ENCODE results near the gene ABI2. TPM values are rescaled to one million over a fixed set of nuclear protein-coding genes. Genes with fewer than 3 reads are reported as not detected.
"Not testable (repeated sequence)": the region's sequence is repeated elsewhere in the genome, so short reads cannot be mapped to it uniquely, and the experiment has no call there.

The ABI2 gene
- total RNA-seq, 5 donors from 2014 or later (not counting 1 experiment from before 2014, with no cell fraction given), result 22.3 to 29.4 (median 26.7) TPM

DNA sequence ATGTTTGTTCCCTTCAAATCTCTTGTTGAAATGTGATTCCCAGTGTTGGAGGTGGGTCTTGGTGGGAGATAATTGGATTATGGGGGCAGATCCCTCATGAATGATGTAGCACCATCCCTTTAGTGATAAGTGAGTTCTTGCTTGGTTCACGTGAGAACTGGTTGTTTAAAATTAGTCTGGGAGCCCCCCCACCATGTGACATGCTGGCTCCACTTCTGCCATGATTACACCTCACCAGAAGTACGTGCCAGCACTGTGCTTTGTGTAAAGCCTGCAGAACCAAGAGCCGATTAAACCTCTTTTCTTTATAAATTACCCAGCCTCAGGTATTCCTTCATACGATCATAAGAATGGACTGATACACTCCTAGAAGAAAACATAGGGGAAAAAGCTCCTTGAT lies 10.1 kb downstream of the ABI2 start:
- Histone ChIP-seq H3K27ac (ENCODE audit: low read length) (no peak overlapping the region), H3K4me1 (ENCODE audit: control insufficient read depth in 1 of 2, extremely low read depth in 1 of 2, insufficient read depth in 2 of 2, low read length in 2 of 2) (no peaks in the 10 kb centered on the region), H3K4me3 (ENCODE audit: control insufficient read depth in 1 of 2, extremely low read depth in 1 of 2, low read length in 1 of 2) (no peak overlapping the region), H3K9me3 (no peaks in the 10 kb centered on the region), H3K27me3 (replicated peaks in 1 of 2; ENCODE audit: control insufficient read depth in 2 of 2, extremely low read depth in 1 of 2, insufficient read depth in 2 of 2, low read length in 1 of 2) (no peaks in the 10 kb centered on the region), H3K36me3 (ENCODE audit: control insufficient read depth in 2 of 2, extremely low read depth in 1 of 2, insufficient read depth in 1 of 2, low read length in 1 of 2) (no peaks in the 10 kb centered on the region)
- H3K4me3 Mint-ChIP-seq, result no peak overlapping the region
- DNase-seq (no peak), ATAC-seq (replicated peaks in 1 of 4) (no peak)
- POLR2A ChIA-PET, result interaction anchor here in 1 of 2 donors (0.7 kb wide), 1 partner anchor 10 kb away, joined by 6 read pairs; the partner anchor contains the start of gene ABI2
- WGBS (ENCODE audit: insufficient coverage), result no CpG with 5 or more reads among the region's 4 CpGs
- H3K27me3 Mint-ChIP-seq, result no peaks in the 10 kb centered on the region
- peaks cover 26% of the 10 kb centered on the region for H3K36me3 Mint-ChIP-seq
- CTCF ChIA-PET, result no interaction called here
- H3K27ac Mint-ChIP-seq, result no peak overlapping the region
- H3K4me1 Mint-ChIP-seq, result peaks cover 2 to 5% (median 3%) of the 10 kb centered on the region in 3 donors
- H3K9me3 Mint-ChIP-seq, result no peaks in the 10 kb centered on the region

DNA sequence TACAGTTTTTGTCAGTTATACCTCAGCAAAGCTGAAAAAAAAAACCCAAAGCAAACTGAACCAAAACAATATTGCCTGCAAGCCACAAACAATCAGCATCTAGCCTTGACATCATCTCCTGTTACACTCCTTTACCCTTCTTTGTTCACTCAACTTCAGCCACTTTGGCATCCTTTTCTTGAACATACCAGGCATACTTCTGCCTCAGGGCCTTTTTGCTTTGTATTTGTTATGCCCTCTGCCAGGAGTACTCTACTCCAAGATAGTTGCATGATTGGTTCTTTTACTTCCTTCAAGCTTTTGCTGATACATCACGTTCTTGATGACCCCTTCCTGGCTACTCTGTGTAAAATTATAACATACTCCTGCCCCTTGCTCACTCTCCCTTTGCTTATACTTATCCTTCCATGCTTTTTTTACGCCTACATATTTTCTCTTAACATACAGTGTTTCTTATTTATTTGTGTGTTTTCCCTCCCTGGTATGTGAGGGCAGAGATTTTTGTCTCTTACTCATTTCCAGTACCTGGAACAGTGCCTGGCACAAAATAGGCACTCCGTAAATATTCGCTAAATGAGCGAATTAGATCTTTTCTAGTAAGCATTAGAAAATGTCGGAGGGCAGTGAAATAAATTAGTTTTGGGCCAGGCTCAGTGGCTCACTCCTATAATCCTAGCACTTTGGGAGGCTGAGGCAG lies 12.7 kb downstream of the ABI2 start:
- H3K27me3 ChIP-seq (replicated peaks in 1 of 2; ENCODE audit: control insufficient read depth in 2 of 2, extremely low read depth in 1 of 2, insufficient read depth in 2 of 2, low read length in 1 of 2), result no peaks in the 10 kb centered on the region
- no peaks in the 10 kb centered on the region for H3K27me3 Mint-ChIP-seq
- H3K36me3 Mint-ChIP-seq, result peaks cover 31% of the 10 kb centered on the region
- H3K4me3 ChIP-seq (ENCODE audit: control insufficient read depth in 1 of 2, extremely low read depth in 1 of 2, low read length in 1 of 2), result no peak overlapping the region
- POLR2A ChIA-PET, result no interaction called here
- no peak overlapping the region for H3K27ac ChIP-seq (ENCODE audit: low read length)
- H3K4me1 Mint-ChIP-seq, result peaks cover 1 to 5% (median 2%) of the 10 kb centered on the region in 3 donors
- H3K4me1 ChIP-seq (ENCODE audit: control insufficient read depth in 1 of 2, extremely low read depth in 1 of 2, insufficient read depth in 2 of 2, low read length in 2 of 2), result no peaks in the 10 kb centered on the region
- no peaks in the 10 kb centered on the region for H3K9me3 Mint-ChIP-seq
- H3K27ac Mint-ChIP-seq, result no peak overlapping the region
- DNase-seq, result no peak
- H3K4me3 Mint-ChIP-seq, result no peak overlapping the region
- H3K9me3 ChIP-seq, result no peaks in the 10 kb centered on the region
- ATAC-seq (replicated peaks in 1 of 4), result no peak
- 92% methylated on average over 2 of the region's 6 CpGs for WGBS (ENCODE audit: insufficient coverage)
- CTCF ChIA-PET, result no interaction called here
- peaks cover 3 to 5% of the 10 kb centered on the region in 2 donors for H3K36me3 ChIP-seq (ENCODE audit: control insufficient read depth in 2 of 2, extremely low read depth in 1 of 2, insufficient read depth in 1 of 2, low read length in 1 of 2)

DNA sequence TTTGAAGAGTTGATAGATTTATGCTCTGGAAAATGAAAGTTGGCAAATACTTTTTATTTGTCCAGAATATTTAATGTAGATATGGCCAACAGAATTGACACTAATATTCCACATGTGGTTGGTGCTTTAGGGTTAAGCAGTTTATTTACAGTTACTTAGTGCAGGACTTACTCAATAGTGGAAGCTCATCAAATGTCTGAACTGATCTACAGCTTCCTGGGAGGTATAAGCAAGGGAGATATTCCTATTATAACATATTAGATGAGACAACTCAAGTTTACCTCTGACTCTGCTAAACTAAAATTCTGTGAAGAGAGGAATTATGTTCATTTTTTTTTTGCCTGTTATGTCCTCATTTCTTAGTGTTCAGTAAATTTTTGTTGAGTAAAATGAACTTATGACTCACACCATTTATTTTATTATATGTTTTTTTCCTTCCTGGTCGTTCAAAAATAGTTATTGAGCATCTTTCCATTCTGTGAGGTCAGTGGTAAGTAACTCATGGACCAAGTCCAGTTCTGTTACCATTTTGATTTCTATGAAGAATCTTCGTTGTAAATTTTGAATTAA lies 13.6 kb downstream of the ABI2 start:
- 100% methylated on average over 1 of the region's 2 CpGs for WGBS (ENCODE audit: insufficient coverage)
- Mint-ChIP-seq H3K36me3 (peaks cover 32% of the 10 kb centered on the region), H3K4me1 (peaks cover 4 to 9% (median 5%) of the 10 kb centered on the region in 3 donors), H3K27ac (no peak overlapping the region), H3K9me3 (no peaks in the 10 kb centered on the region), H3K4me3 (no peak overlapping the region), H3K27me3 (no peaks in the 10 kb centered on the region)
- Histone ChIP-seq H3K4me3 (ENCODE audit: control insufficient read depth in 1 of 2, extremely low read depth in 1 of 2, low read length in 1 of 2) (no peak overlapping the region), H3K27me3 (replicated peaks in 1 of 2; ENCODE audit: control insufficient read depth in 2 of 2, extremely low read depth in 1 of 2, insufficient read depth in 2 of 2, low read length in 1 of 2) (no peaks in the 10 kb centered on the region), H3K9me3 (no peaks in the 10 kb centered on the region), H3K36me3 (ENCODE audit: control insufficient read depth in 2 of 2, extremely low read depth in 1 of 2, insufficient read depth in 1 of 2, low read length in 1 of 2) (peaks cover 3 to 5% of the 10 kb centered on the region in 2 donors), H3K27ac (ENCODE audit: low read length) (no peak overlapping the region), H3K4me1 (ENCODE audit: control insufficient read depth in 1 of 2, extremely low read depth in 1 of 2, insufficient read depth in 2 of 2, low read length in 2 of 2) (no peaks in the 10 kb centered on the region)
- POLR2A ChIA-PET, result no interaction called here
- ATAC-seq (replicated peaks in 1 of 4), result no peak
- DNase-seq, result no peak
- CTCF ChIA-PET, result no interaction called here

DNA sequence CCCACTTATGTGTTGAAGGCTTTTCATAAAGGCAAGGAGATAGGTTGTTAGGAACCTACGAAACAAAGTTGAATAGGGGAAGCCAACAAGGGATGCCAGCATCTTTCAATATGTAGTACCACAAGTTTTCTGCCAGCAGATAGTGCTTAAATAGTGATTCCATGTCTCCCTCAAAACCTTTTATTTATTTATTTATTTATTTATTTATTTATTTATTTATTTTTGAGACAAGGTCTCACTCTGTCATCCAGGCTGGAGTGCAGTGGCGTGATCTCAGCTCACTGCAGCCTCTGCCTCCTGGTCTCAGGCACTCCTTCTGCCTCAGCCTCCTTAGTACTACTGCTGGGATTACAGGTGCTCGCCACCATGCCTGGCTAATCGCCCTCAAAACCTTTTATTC lies 14.2 kb downstream of the ABI2 start:
- H3K4me1 ChIP-seq (ENCODE audit: control insufficient read depth in 1 of 2, extremely low read depth in 1 of 2, insufficient read depth in 2 of 2, low read length in 2 of 2); H3K36me3 ChIP-seq (ENCODE audit: control insufficient read depth in 2 of 2, extremely low read depth in 1 of 2, insufficient read depth in 1 of 2, low read length in 1 of 2); POLR2A ChIA-PET; ATAC-seq (replicated peaks in 1 of 4); H3K9me3 ChIP-seq; H3K9me3 Mint-ChIP-seq; H3K4me1 Mint-ChIP-seq; H3K27me3 ChIP-seq (replicated peaks in 1 of 2; ENCODE audit: control insufficient read depth in 2 of 2, extremely low read depth in 1 of 2, insufficient read depth in 2 of 2, low read length in 1 of 2); H3K27ac Mint-ChIP-seq; H3K4me3 ChIP-seq (ENCODE audit: control insufficient read depth in 1 of 2, extremely low read depth in 1 of 2, low read length in 1 of 2); DNase-seq; CTCF ChIA-PET; H3K27ac ChIP-seq (ENCODE audit: low read length); H3K4me3 Mint-ChIP-seq; H3K27me3 Mint-ChIP-seq: not testable (repeated sequence)
- WGBS (ENCODE audit: insufficient coverage), result no CpG with 5 or more reads among the region's 4 CpGs
- H3K36me3 Mint-ChIP-seq, result peaks cover 32% of the 10 kb centered on the region

DNA sequence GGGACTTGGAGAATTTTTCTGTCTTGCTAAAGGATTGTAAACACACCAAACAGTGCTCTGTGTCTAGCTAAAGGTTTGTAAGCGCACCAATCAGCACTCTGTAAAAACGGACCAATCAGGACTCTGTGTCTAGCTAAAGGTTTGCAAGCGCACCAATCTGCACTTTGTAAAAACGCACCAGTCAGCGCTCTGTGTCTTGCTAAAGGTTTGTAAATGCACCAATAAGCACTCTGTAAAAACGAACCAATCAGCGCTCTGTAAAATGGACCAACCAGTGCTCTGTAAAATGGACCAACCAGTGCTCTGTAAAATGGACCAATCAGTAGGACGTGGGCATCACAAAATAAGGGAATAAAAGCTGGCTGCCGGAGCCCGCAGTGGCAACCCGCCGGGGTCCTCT lies 16.5 kb downstream of the ABI2 start:
- ChIA-PET POLR2A (interaction anchor here in 1 of 2 donors (0.6 kb wide), 1 partner anchor 84 kb away, joined by 5 read pairs; no protein-coding TSS in a partner anchor), CTCF (no interaction called here)
- Histone ChIP-seq H3K4me3 (ENCODE audit: control insufficient read depth in 1 of 2, extremely low read depth in 1 of 2, low read length in 1 of 2) (no peak overlapping the region), H3K36me3 (ENCODE audit: control insufficient read depth in 2 of 2, extremely low read depth in 1 of 2, insufficient read depth in 1 of 2, low read length in 1 of 2) (peaks cover 3 to 5% of the 10 kb centered on the region in 2 donors), H3K27me3 (replicated peaks in 1 of 2; ENCODE audit: control insufficient read depth in 2 of 2, extremely low read depth in 1 of 2, insufficient read depth in 2 of 2, low read length in 1 of 2) (no peaks in the 10 kb centered on the region), H3K4me1 (ENCODE audit: control insufficient read depth in 1 of 2, extremely low read depth in 1 of 2, insufficient read depth in 2 of 2, low read length in 2 of 2) (no peaks in the 10 kb centered on the region), H3K27ac (ENCODE audit: low read length) (no peak overlapping the region), H3K9me3 (no peaks in the 10 kb centered on the region)
- no peak overlapping the region for H3K27ac Mint-ChIP-seq
- WGBS (ENCODE audit: insufficient coverage), result 98% methylated on average over 12 of the region's 12 CpGs
- no peaks in the 10 kb centered on the region for H3K9me3 Mint-ChIP-seq
- H3K4me3 Mint-ChIP-seq, result no peak overlapping the region
- DNase-seq (no peak), ATAC-seq (replicated peaks in 1 of 4) (no peak)
- H3K27me3 Mint-ChIP-seq, result no peaks in the 10 kb centered on the region
- peaks cover 2 to 9% (median 5%) of the 10 kb centered on the region in 3 donors for H3K4me1 Mint-ChIP-seq
- H3K36me3 Mint-ChIP-seq, result peaks cover 32% of the 10 kb centered on the region

DNA sequence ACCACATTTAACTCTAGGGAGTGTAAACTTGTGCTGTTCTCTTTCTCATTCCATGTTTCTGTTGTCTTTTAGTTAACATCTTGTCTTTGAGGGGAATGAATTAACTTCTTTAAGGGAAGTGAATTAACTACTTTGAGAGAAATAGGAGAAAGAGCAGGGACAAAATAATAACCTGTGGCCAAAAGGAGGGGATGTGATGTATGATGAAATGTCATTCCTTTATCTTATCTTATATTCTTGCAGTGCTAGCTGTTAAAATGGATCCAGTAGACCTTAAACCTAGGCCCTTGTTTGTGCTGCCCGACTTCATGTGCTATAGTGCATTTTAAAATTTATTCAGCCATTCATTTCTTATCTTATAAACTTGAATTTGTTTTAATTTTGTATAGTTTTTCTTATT lies 18.4 kb downstream of the ABI2 start:
- POLR2A ChIA-PET, result interaction anchor here in 1 of 2 donors (0.6 kb wide), 2 partner anchors 31 to 42 kb away, joined by 3 read pairs; no protein-coding TSS in a partner anchor
- no peak overlapping the region for H3K27ac ChIP-seq (ENCODE audit: low read length)
- peaks cover 2 to 9% (median 6%) of the 10 kb centered on the region in 3 donors for H3K4me1 Mint-ChIP-seq
- CTCF ChIA-PET, result no interaction called here
- WGBS (ENCODE audit: insufficient coverage), result no CpG with 5 or more reads among the region's 1 CpG
- H3K27ac Mint-ChIP-seq, result no peak overlapping the region
- H3K36me3 ChIP-seq (ENCODE audit: control insufficient read depth in 2 of 2, extremely low read depth in 1 of 2, insufficient read depth in 1 of 2, low read length in 1 of 2), result peaks cover 3 to 5% of the 10 kb centered on the region in 2 donors
- no peaks in the 10 kb centered on the region for H3K27me3 ChIP-seq (replicated peaks in 1 of 2; ENCODE audit: control insufficient read depth in 2 of 2, extremely low read depth in 1 of 2, insufficient read depth in 2 of 2, low read length in 1 of 2)
- H3K4me3 ChIP-seq (ENCODE audit: control insufficient read depth in 1 of 2, extremely low read depth in 1 of 2, low read length in 1 of 2), result no peak overlapping the region
- no peak for ATAC-seq (replicated peaks in 1 of 4)
- no peak for DNase-seq
- H3K9me3 ChIP-seq, result no peaks in the 10 kb centered on the region
- no peak overlapping the region for H3K4me3 Mint-ChIP-seq
- no peaks in the 10 kb centered on the region for H3K27me3 Mint-ChIP-seq
- H3K36me3 Mint-ChIP-seq, result peaks cover 27% of the 10 kb centered on the region
- H3K4me1 ChIP-seq (ENCODE audit: control insufficient read depth in 1 of 2, extremely low read depth in 1 of 2, insufficient read depth in 2 of 2, low read length in 2 of 2), result no peaks in the 10 kb centered on the region
- no peaks in the 10 kb centered on the region for H3K9me3 Mint-ChIP-seq
